Midbrain (tissue), 1 donor: ENCODE measurements around the gene DLX2.
A peak's percentile ranks its signal among the peaks of the same experiment; 100 is the strongest.

Experiments used
- DNase-seq: peaks from one replicate; lab custom pipeline; 2025; lab: John Stamatoyannopoulos, UW

Gene DLX2

GRCh38 chr2:172107690-172108586, 5.2 kb upstream of the DLX2 start:
- DNase-seq: no peak

GRCh38 chr2:172106108-172106961, 3.6 kb upstream of the DLX2 start:
- DNase-seq: no peak

GRCh38 chr2:172105471-172106107, 2.9 kb upstream of the DLX2 start:
- no peak for DNase-seq

GRCh38 chr2:172103471-172104272, 972 bp upstream of the DLX2 start:
- DNase-seq: peak; percentile 73

- no peak for DNase-seq
Measured at GRCh38 chr2:172101821-172102390, 794 bp downstream of the DLX2 start.

GRCh38 chr2:172100935-172101820, 1.5 kb downstream of the DLX2 start:
- DNase-seq: no peak

GRCh38 chr2:172100080-172100934, 2.4 kb downstream of the DLX2 start:
- no peak for DNase-seq

- DNase-seq: no peak
Measured at GRCh38 chr2:172099472-172100079, 3.1 kb downstream of the DLX2 start.

- DNase-seq: no peak
Measured at GRCh38 chr2:172098650-172099471, 3.8 kb downstream of the DLX2 start.

GRCh38 chr2:172098287-172098649, 4.4 kb downstream of the DLX2 start:
- DNase-seq: no peak

GRCh38 chr2:172097557-172098131, 5.1 kb downstream of the DLX2 start:
- DNase-seq: no peak

- DNase-seq: no peak
Measured at GRCh38 chr2:172096626-172097547, 5.8 kb downstream of the DLX2 start.

GRCh38 chr2:172095905-172096625, 6.6 kb downstream of the DLX2 start:
- no peak for DNase-seq

- no peak for DNase-seq
Measured at GRCh38 chr2:172095146-172095904, 7.4 kb downstream of the DLX2 start.
